K562 (cell line): Measurements from ENCODE around the gene CDK4. TPM values are rescaled to one million over a fixed set of nuclear protein-coding genes. Genes with fewer than 3 reads are reported as not detected.
A peak's percentile ranks its signal among the peaks of the same experiment; 100 is the strongest.

ENCODE experiments used
- ARID4B ChIP-seq: sonication (generic); formaldehyde crosslinking; IDR thresholded peaks from 2 replicates; pipeline ENCODE4 v1.8.0; 2022; ENCODE audit warnings: mild to moderate bottlenecking, missing genetic modification reagents
- CBX2 ChIP-seq: fragments of 200-600 bp; sonication (generic); IDR thresholded peaks from one replicate; pipeline ENCODE4 v1.6.1; 2012; ENCODE audit warnings: mild to moderate bottlenecking, low read length, inconsistent platforms; ENCODE audit not compliant: insufficient read depth, poor library complexity, severe bottlenecking
- CREBBP ChIP-seq: IDR thresholded peaks from one replicate; pipeline ENCODE4 v1.6.1; 2012; ENCODE audit warnings: low read depth, mild to moderate bottlenecking, control low read depth, inconsistent platforms, low read length
- EGR1 ChIP-seq: fragments of 450-650 bp; conservative IDR thresholded peaks from 2 replicates; pipeline ENCODE4 v1.6.1; 2017; ENCODE audit warnings: mild to moderate bottlenecking
- EP300 ChIP-seq: IDR thresholded peaks from 2 replicates; pipeline ENCODE4 v1.6.1; 2012; ENCODE audit warnings: low read length, improper control_type of control experiment
- ETV6 ChIP-seq, 3 experiments: fragments of 150-350 bp in 1 of 3; sonication (generic) in 1 of 3; formaldehyde crosslinking in 1 of 3; IDR thresholded peaks; 2 replicates each; pipeline versions ENCODE4 v1.6.1 to v1.8.0; 2014 to 2022; ENCODE audit warnings: borderline replicate concordance in 2 of 3, low read depth in 2 of 3, antibody characterized with exemption in 1 of 3, low read length in 1 of 3, mild to moderate bottlenecking in 1 of 3, missing genetic modification reagents in 1 of 3
- JUND ChIP-seq, 2 experiments: IDR thresholded peaks; 2 replicates in 1 of 2; 3 replicates in 1 of 2; pipeline ENCODE4 v1.6.1; 2011; ENCODE audit warnings: borderline replicate concordance in 2 of 2, low read depth in 2 of 2, low read length in 2 of 2, improper control_type of control experiment in 1 of 2, missing biosample characterization in 1 of 2, missing genetic modification characterization in 1 of 2, missing genetic modification reagents in 1 of 2
- KDM5B ChIP-seq: fragments of 200-600 bp; sonication (generic); IDR thresholded peaks from 2 replicates; pipeline ENCODE4 v1.6.1; 2012; ENCODE audit warnings: low read depth, mild to moderate bottlenecking, moderate library complexity, low read length, control low read depth, inconsistent platforms; ENCODE audit not compliant: insufficient replicate concordance
- KLF16 ChIP-seq: IDR thresholded peaks from 2 replicates; pipeline ENCODE4 v1.6.1; 2016; ENCODE audit warnings: antibody characterized with exemption
- PHF20 ChIP-seq: fragments of 450-650 bp; IDR thresholded peaks from 2 replicates; pipeline ENCODE4 v1.6.1; 2018; ENCODE audit not compliant: partially characterized antibody
- REST ChIP-seq, 2 experiments: fragments of 450-650 bp; formaldehyde crosslinking in 1 of 2; IDR thresholded peaks; 2 replicates each; pipeline versions ENCODE4 v1.4.0 to v1.6.1; 2014 to 2020; ENCODE audit warnings: mild to moderate bottlenecking in 2 of 2, borderline replicate concordance in 1 of 2, low read depth in 1 of 2
- polyA plus RNA-seq, 8 experiments: library from polyadenylated mRNA; depleted of rRNA in 4 of 8; stranded (reverse) in 5 of 8; unstranded in 3 of 8; fragments of >200 nt; fragmentation: Nextera tagmentation in 2 of 8; fragmentation: Illumina TruSeq in 1 of 8; extraction: Ambion mirVana in 2 of 8; extraction: Trizol in 1 of 8; gene quantifications; 2 replicates each; pipeline versions ENCODE4 v1.2.1 to v1.2.3, GENCODE V29; 2011 to 2014; ENCODE audit warnings: inconsistent platforms in 1 of 8, missing spikeins in 1 of 8
- total RNA-seq, 7 experiments: library from RNA; depleted of rRNA in 6 of 7; stranded (reverse); fragments of >200 nt in 6 of 7; fragmentation: Illumina TruSeq in 2 of 7; extraction: Trizol in 2 of 7; gene quantifications; 2 replicates each; pipeline versions ENCODE4 v1.2.1 to v1.2.3, GENCODE V29; 2011 to 2021; ENCODE audit warnings: low replicate concordance in 1 of 7

Gene CDK4
- total and polyA plus RNA-seq, 9 of the 15 experiments (the other 6 are each of a cell fraction or from before 2014, with no cell fraction given), result 37.8 to 436 (median 238) TPM

GRCh38 chr12:57751788-57752667 is at the start of gene CDK4 (continued):
- peak; percentile 90 for TF ChIP-seq ARID4B (CRISPR knock-in tag)
- TF ChIP-seq KLF16, result no peak
- peak; percentile 99 for TF ChIP-seq REST (IDR thresholded peaks at IDR 0.05; ENCODE audit: borderline replicate concordance)
- peak; percentile 78 for TF ChIP-seq REST (CRISPR knock-in tag; IDR thresholded peaks at IDR 0.05; ENCODE audit: low read depth)
- peak; percentile 96 for TF ChIP-seq EGR1
- no peak for TF ChIP-seq CBX2
- peak; percentile 75 for TF ChIP-seq EP300
- peak; percentile 60 for TF ChIP-seq PHF20
- TF ChIP-seq JUND (IDR thresholded peaks at IDR 0.05; ENCODE audit: borderline replicate concordance, low read depth, low read length), result peak; percentile 93
- TF ChIP-seq JUND (tag; IDR thresholded peaks at IDR 0.05; ENCODE audit: borderline replicate concordance, low read depth, low read length), result peak; percentile 81; the same call in 2 of the 3 replicates
- TF ChIP-seq ETV6 (IDR thresholded peaks at IDR 0.05; ENCODE audit: borderline replicate concordance in 1 of 2, low read depth in 2 of 2, low read length in 1 of 2), result no peak
- no peak for TF ChIP-seq ETV6 (CRISPR knock-in tag; IDR thresholded peaks at IDR 0.05; ENCODE audit: borderline replicate concordance)
- TF ChIP-seq CREBBP, result no peak
- TF ChIP-seq KDM5B, result peak; percentile 54
